Measurements from ENCODE around the gene SORL1. TPM values are rescaled to one million over a fixed set of nuclear protein-coding genes. Genes with fewer than 3 reads are reported as not detected.

Gene SORL1
- total and polyA plus RNA-seq, 2 of the 13 experiments (the other 11 are each of a cell fraction or from before 2014, with no cell fraction given), result 21.3 to 148 TPM

DNA sequence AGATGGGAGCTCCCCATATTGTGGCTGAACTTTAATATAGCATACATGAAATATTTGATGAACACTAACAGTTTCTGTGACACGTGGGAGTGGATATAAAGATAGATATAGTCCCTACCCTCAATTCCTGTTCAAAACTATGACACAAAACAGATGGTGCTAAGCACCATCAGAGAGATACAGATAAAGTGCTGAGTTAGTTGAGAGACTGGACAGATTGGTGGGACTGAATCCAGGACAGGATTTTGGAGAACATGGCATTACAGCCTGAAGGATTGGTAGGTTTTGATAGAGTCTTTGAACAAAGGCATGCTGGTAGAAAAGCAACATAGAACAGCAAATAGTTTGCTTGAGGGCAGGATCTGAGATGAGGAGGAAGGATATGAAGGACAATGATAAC, 215.7 kb downstream of the SORL1 start:
- peaks cover 2 to 12% of the 10 kb centered on the region in 2 experiments; a peak in 2 of 5 replicates for H3K27me3 ChIP-seq (ENCODE audit: control insufficient read depth in 1 of 2, insufficient read depth in 2 of 2, low read length in 2 of 2)
- H3K27ac ChIP-seq (ENCODE audit: extremely low read length, insufficient read depth, low read length), result no peak overlapping the region
- H2AFZ ChIP-seq (ENCODE audit: low read length), result no peak overlapping the region
- ATAC-seq (no peak), FAIRE-seq (no peak), DNase-seq (ENCODE audit: low spot score) (no peak)
- no peaks in the 10 kb centered on the region for H3K79me2 ChIP-seq (ENCODE audit: insufficient read depth, low read length)
- WGBS (ENCODE audit: low lambda C conversion rate), result 4% methylated on average over 1 of the region's 1 CpG
- TF ChIP-seq, protein P1, sequence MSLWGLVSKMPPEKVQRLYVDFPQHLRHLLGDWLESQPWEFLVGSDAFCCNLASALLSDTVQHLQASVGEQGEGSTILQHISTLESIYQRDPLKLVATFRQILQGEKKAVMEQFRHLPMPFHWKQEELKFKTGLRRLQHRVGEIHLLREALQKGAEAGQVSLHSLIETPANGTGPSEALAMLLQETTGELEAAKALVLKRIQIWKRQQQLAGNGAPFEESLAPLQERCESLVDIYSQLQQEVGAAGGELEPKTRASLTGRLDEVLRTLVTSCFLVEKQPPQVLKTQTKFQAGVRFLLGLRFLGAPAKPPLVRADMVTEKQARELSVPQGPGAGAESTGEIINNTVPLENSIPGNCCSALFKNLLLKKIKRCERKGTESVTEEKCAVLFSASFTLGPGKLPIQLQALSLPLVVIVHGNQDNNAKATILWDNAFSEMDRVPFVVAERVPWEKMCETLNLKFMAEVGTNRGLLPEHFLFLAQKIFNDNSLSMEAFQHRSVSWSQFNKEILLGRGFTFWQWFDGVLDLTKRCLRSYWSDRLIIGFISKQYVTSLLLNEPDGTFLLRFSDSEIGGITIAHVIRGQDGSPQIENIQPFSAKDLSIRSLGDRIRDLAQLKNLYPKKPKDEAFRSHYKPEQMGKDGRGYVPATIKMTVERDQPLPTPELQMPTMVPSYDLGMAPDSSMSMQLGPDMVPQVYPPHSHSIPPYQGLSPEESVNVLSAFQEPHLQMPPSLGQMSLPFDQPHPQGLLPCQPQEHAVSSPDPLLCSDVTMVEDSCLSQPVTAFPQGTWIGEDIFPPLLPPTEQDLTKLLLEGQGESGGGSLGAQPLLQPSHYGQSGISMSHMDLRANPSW (CRISPR knock-in tag; IDR thresholded peaks at IDR 0.05; ENCODE audit: borderline replicate concordance), result no peak
- TF ChIP-seq ZNF672 (CRISPR knock-in tag; IDR thresholded peaks at IDR 0.05) (no peak), HNRNPLL (IDR thresholded peaks at IDR 0.05; ENCODE audit: low read depth, low read length, poor library complexity, severe bottlenecking) (no peak), ZSCAN21 (CRISPR knock-in tag; IDR thresholded peaks at IDR 0.05; ENCODE audit: borderline replicate concordance) (no peak), ZBTB7A (CRISPR knock-in tag; IDR thresholded peaks at IDR 0.05) (no peak), FOXK2 (IDR thresholded peaks at IDR 0.05) (no peak), CAMTA2 (CRISPR knock-in tag; IDR thresholded peaks at IDR 0.05; ENCODE audit: borderline replicate concordance) (no peak), TAF1 (CRISPR knock-in tag; IDR thresholded peaks at IDR 0.05) (no peak), U2AF1 (optimal IDR thresholded peaks at IDR 0.05; ENCODE audit: low read depth, low read length) (no peak), SRF (IDR thresholded peaks at IDR 0.05; ENCODE audit: low read depth, low read length) (no peak), ZNF724P (CRISPR knock-in tag; IDR thresholded peaks at IDR 0.05; ENCODE audit: borderline replicate concordance) (no peak), SOX5 (CRISPR knock-in tag; IDR thresholded peaks at IDR 0.05; ENCODE audit: borderline replicate concordance) (no peak)
- in situ Hi-C loops (cut with HindIII; ENCODE audit: extremely low pct_ligation_motif_present, low pct_unique_long_range_greater_than_20kb), result no loop called here
- ChIA-PET POLR2A (no interaction called here), CTCF (ENCODE audit: low intra/inter-chr PET ratio, low total read pairs) (no interaction called here)
- intact Hi-C loops (cut with micrococcal nuclease; ENCODE audit: unreplicated experiment), result no loop called here
- no peak overlapping the region for H3K9ac ChIP-seq (ENCODE audit: insufficient read depth, low read depth, low read length)
- no peaks in the 10 kb centered on the region for H3K9me3 ChIP-seq (ENCODE audit: low read length)
- no peak overlapping the region for H3K4me2 ChIP-seq (ENCODE audit: low read depth, low read length)
- no peaks in the 10 kb centered on the region for H3K4me1 ChIP-seq (ENCODE audit: insufficient read depth, low read length)
- H3K36me3 ChIP-seq (replicated peaks in 1 of 2; ENCODE audit: control insufficient read depth in 1 of 2, insufficient read depth in 2 of 2, low read length in 2 of 2), result no peaks in the 10 kb centered on the region
- H3K4me3 ChIP-seq (replicated peaks in 1 of 3; ENCODE audit: insufficient read depth in 1 of 3, low read depth in 2 of 3, low read length in 3 of 3), result no peak overlapping the region
- BruUV-seq (replicated peaks), result no TSS peak
- H4K20me1 ChIP-seq (ENCODE audit: insufficient read depth, low read length), result no peaks in the 10 kb centered on the region

Measured in HepG2 (cell line).